SIG-M5 (cell line): ENCODE data around the gene NAA35.

Experiments
- DNase-seq: peaks from one replicate; lab custom pipeline; 2025; lab: John Stamatoyannopoulos, UW

The NAA35 gene

GRCh38 chr9:86062845-86063693, 122.1 kb downstream of the NAA35 start:
- DNase-seq, result no peak

DNA sequence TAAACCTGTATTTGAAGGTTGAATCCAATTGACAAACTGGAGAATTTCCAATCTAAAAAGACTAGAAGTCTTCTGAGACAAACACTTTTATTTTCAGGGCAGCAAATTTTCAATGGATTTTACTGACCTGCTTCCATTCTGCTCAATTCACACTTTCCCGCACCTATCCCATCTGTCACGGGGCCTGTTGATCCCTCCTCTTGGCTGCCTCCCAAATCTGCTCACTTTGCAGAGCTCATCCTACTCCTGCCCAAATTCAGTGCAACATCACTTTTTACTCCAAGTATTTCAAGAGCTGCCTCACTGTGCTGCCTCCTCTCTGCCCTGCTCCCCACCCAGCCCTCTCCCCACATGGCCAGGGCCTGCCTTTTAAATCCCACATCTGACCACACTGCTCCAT, 123.3 kb downstream of the NAA35 start:
- DNase-seq, result no peak

- DNase-seq, result peak; percentile 67
These were observed 128.4 kb downstream of the NAA35 start for GRCh38 chr9:86069206-86069869.
